ENCODE measurements around the gene KRT32. TPM values are rescaled to one million over a fixed set of nuclear protein-coding genes. Genes with fewer than 3 reads are reported as not detected.

The KRT32 gene
- total and polyA plus RNA-seq, 9 of the 15 experiments (the other 6 are each of a cell fraction or from before 2014, with no cell fraction given), result not detected

GRCh38 chr17:41420134-41420533, 47.1 kb downstream of the KRT32 start (continued):
- TF ChIP-seq SMARCB1 (IDR thresholded peaks at IDR 0.05; ENCODE audit: insufficient read length, low read depth) (no peak), NR3C1 (CRISPR knock-in tag; IDR thresholded peaks at IDR 0.05) (no peak)

GRCh38 chr17:41419716-41420115, 47.5 kb downstream of the KRT32 start:
- Histone ChIP-seq H3K4me1 (replicated peaks in 1 of 2; ENCODE audit: control insufficient read depth in 2 of 2, insufficient read depth in 2 of 2, low read length in 2 of 2) (no peaks in the 10 kb centered on the region), H3K27me3 (ENCODE audit: control insufficient read depth in 2 of 2, insufficient read depth in 2 of 2, low read length in 2 of 2) (peaks cover 33 to 63% of the 10 kb centered on the region in 2 experiments; a peak in 4 of 5 replicates), H4K20me1 (replicated peaks; ENCODE audit: control insufficient read depth, insufficient read depth, low read length) (no peaks in the 10 kb centered on the region; the same call in 1 of the 2 replicates), H3K79me2 (ENCODE audit: control insufficient read depth, insufficient read depth, low read length) (no peaks in the 10 kb centered on the region), H3K9ac (ENCODE audit: insufficient read depth in 1 of 2, low read depth in 2 of 2, low read length in 2 of 2) (no peak overlapping the region), H3K4me3 (no peak overlapping the region), H3K36me3 (ENCODE audit: control insufficient read depth, insufficient read depth, low read length) (no peaks in the 10 kb centered on the region), H3K9me3 (replicated peaks; ENCODE audit: control insufficient read depth, insufficient read depth, low read depth, low read length) (no peaks in the 10 kb centered on the region), H3K9me1 (ENCODE audit: control insufficient read depth, insufficient read depth, low read length) (no peaks in the 10 kb centered on the region), H3K27ac (ENCODE audit: extremely low read depth, low read depth, low read length) (no peak overlapping the region), H3K4me2 (ENCODE audit: insufficient read depth, low read length) (no peak overlapping the region), H2AFZ (ENCODE audit: low read depth, low read length) (no peak overlapping the region)
- no peak for DNase-seq (ENCODE audit: extremely low read depth in 1 of 4, low spot score in 3 of 4)
- FAIRE-seq, result no peak
- no TSS peak for BruUV-seq (replicated peaks)
- TF ChIP-seq ASH1L (IDR thresholded peaks at IDR 0.05; ENCODE audit: borderline replicate concordance, low read depth, partially characterized antibody), result no peak
- no peak for TF ChIP-seq KLF1 (tag; IDR thresholded peaks at IDR 0.05)
- TF ChIP-seq RBM39 (optimal IDR thresholded peaks at IDR 0.05; ENCODE audit: low read depth, low read length), result no peak
- TF ChIP-seq PHF20 (IDR thresholded peaks at IDR 0.05; ENCODE audit: partially characterized antibody), result no peak
- TF ChIP-seq THRAP3 (IDR thresholded peaks at IDR 0.05; ENCODE audit: borderline replicate concordance), result no peak
- no peak for TF ChIP-seq TCF7L2 (IDR thresholded peaks at IDR 0.05; ENCODE audit: low read depth, low read length)
- TF ChIP-seq SAP30 (IDR thresholded peaks at IDR 0.05; ENCODE audit: borderline replicate concordance, insufficient read depth, low read depth, low read length, poor library complexity, severe bottlenecking), result no peak
- TF ChIP-seq ZBED1 (IDR thresholded peaks at IDR 0.05), result no peak
- TF ChIP-seq MXI1 (IDR thresholded peaks at IDR 0.05; ENCODE audit: low read depth, low read length), result no peak
- no peak for TF ChIP-seq CTCFL (IDR thresholded peaks at IDR 0.05; ENCODE audit: borderline replicate concordance, insufficient read depth, low read depth, low read length, poor library complexity, severe bottlenecking)
- TF ChIP-seq CREBBP (IDR thresholded peaks at IDR 0.05; ENCODE audit: low read depth, low read length), result no peak
- TF ChIP-seq ZEB2 (IDR thresholded peaks at IDR 0.05), result no peak
- no peak for TF ChIP-seq HOXB6 (CRISPR knock-in tag; IDR thresholded peaks at IDR 0.05; ENCODE audit: borderline replicate concordance)
- no peak for TF ChIP-seq ZNF143 (CRISPR knock-in tag; IDR thresholded peaks at IDR 0.05)
- WGBS (ENCODE audit: insufficient coverage, low coverage, missing lambda C conversion rate), result 2% methylated on average over 4 of the region's 4 CpGs
- POLR2A ChIA-PET, result no interaction called here
- in situ Hi-C loops (cut with MboI) (no loop called here), intact Hi-C loops (cut with micrococcal nuclease) (no loop called here)
- ATAC-seq, result no peak
- CTCF ChIA-PET (ENCODE audit: low intra/inter-chr PET ratio), result no interaction called here
